ENCODE results near the gene KLHL6.

Gene KLHL6

GRCh38 chr3:183506674-183507320, 48.7 kb downstream of the KLHL6 start:
- no peak for DNase-seq (ENCODE audit: low read depth)

DNA sequence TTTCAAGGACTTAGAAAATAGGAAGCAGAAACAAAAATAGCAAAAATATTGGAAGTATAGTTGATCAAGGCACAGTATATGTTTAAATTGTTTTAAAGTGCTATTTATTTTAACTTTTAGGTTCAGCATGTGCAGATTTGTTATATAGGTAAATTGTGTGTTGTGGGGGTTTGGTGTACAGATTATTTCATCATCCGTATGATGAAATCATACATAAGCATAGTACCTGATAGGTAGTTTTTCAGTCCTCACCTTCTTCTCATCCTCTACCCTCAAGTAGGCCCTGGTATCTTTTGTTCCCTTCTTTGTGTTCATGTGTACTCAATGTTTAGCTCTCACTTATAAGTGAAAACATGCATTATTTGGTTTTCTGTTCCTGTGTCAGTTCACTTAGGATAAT, 50.9 kb downstream of the KLHL6 start:
- no peak for DNase-seq (ENCODE audit: low read depth)

DNA sequence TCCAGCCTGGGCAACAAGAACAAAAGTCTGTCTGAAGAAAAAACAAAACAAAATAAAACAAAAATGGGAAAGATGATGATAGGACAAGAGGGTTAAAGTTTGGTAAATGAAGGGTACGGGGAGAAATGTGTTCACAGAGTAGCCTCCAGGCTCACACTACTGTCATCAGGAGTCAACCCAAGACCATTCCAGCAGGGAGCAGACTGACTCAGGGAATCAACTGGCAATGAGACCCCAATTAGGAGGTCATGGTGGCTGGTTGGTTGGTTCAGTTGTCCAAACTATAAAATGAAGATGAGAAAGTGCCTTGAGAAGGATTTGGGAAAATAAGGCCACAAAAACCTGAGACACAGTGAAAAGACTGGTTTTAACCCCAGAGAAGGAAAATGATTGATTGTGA, 51.8 kb downstream of the KLHL6 start:
- DNase-seq (ENCODE audit: low read depth): no peak

- DNase-seq (ENCODE audit: low read depth): no peak
These were observed 53.0 kb downstream of the KLHL6 start for GRCh38 chr3:183502237-183503181.

GRCh38 chr3:183500981-183501704, 54.4 kb downstream of the KLHL6 start:
- no peak for DNase-seq (ENCODE audit: low read depth)

GRCh38 chr3:183500319-183500718, 55.2 kb downstream of the KLHL6 start:
- no peak for DNase-seq (ENCODE audit: low read depth)

- DNase-seq (ENCODE audit: low read depth): no peak
These were observed 56.9 kb downstream of the KLHL6 start for GRCh38 chr3:183498634-183499033.

DNA sequence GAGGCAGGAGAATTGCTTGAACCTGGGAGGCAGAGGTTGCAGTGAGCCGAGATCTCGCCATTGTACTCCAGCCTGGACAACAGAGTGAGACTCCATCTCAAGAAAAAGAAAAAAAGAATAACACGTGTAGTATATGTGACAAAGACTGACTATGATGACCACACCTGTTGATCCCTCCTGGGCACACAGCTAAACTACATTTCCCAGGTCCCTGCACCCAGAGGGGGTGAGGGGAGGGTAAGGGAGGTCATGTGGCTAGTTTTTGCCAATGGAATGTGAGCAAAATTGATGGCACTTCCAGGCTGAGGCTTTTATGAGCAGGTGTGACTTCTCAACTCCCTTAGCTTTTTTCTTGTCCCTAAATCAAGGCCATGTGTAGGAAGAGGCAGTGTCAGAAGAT, 58.2 kb downstream of the KLHL6 start:
- no peak for DNase-seq (ENCODE audit: low read depth)

GRCh38 chr3:183496311-183496710, 59.2 kb downstream of the KLHL6 start:
- DNase-seq (ENCODE audit: low read depth): no peak

DNA sequence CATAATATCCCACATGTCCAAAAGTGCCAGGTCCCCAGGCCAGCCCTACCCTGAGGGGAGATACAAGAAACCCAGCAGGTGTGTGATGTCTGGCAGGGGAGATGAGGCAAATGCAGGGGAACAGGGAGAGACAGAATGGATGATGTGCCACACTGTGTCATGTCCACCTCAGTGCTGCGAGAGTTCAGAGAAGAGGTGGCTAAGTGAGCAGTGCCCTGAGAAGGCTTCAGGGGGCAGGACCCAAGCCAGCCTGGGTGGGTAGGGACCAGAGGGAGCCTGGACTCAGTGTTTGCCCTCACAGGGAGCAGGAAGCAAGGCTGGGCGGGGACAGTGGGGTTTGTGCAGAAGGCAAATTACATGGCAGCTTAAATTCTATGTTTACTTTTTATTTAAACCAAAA, 61.2 kb downstream of the KLHL6 start:
- DNase-seq (ENCODE audit: low read depth): no peak

DNA sequence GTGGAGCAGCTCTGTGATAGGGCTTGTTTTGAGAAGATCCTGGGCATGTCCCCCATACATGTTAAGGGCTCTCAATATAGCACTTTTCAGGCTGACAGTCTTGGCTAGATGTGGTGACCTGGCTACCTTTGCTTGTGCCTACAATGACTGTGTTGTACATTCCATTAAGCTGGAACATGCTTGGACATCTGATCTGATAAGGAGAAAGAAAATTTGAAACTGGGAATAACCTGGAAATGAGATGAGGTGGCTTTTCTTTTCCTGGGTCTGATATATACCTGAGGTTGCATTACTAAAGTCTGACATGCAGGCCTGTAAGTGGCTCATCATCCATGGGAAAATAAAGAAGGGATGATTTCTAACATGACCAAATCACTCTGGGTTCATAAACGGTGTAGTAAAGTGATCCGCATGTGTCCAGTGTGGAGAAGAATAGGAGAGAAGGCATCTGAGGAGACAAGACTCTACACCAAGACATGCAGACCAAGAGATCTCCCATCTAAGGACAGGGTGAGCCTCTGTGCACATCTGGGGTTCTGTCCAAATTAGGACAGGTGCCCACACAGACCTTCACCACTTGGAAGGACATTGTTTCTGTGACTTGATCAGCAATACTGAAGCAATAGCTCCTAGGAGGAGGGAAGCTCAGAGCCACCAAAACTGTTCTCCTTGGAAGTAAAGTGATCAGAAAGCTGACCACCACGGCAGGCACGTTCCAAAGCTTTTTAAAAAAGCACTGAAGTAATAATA, 62.0 kb downstream of the KLHL6 start:
- DNase-seq (ENCODE audit: low read depth): no peak

- DNase-seq (ENCODE audit: low read depth): no peak
These were observed 62.7 kb downstream of the KLHL6 start for GRCh38 chr3:183492849-183493179.

DNA sequence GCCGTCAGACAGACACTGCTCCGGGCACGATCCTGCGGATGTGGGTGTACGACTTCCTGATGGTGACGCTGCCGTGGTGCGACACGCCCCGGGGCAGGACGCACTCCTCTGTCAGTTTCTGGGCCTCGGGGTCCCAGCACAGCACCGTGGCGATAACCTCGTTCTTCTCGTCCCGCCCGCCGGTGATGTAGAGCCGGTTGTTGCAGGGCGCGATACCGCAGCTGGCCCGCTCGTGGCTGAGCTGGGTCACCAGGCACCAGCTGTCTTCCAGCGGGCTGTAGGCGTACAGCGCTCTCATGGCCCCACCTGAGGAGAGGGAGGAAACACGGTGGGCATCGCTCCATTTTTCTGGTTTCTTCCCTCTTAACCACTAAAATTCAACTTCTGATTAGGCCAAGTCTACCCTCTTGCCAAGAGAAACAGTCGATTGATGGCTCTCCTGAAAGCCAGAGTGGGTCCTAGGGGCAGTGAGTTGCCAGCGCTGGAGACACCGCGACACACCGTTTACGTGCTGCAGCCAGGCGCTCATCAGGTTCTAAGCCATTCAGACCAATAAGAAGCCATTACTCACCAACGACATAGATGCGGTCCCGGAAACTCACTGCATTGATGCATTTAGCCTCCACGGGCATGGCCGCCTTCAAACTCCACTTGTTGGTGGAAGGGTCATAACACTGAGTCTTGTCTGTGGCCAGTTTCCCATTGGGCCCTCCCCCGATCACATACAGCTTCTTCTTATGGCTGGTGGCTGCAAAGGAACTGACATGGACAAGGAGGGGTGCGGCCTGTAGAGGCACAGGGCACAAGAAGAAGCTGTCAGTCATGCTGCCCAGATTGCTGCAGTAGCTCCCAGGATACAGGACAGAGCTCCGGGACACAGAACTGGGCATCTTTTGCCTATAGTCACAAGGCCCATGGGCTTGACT, 63.3 kb downstream of the KLHL6 start:
- DNase-seq (ENCODE audit: low read depth): no peak

- no peak for DNase-seq (ENCODE audit: low read depth)
These were observed 64.2 kb downstream of the KLHL6 start for GRCh38 chr3:183491109-183491922.

- DNase-seq (ENCODE audit: low read depth): no peak
These were observed 64.9 kb downstream of the KLHL6 start for GRCh38 chr3:183490653-183491052.

- DNase-seq (ENCODE audit: low read depth): no peak
These were observed 65.3 kb downstream of the KLHL6 start for GRCh38 chr3:183490211-183490601.

GRCh38 chr3:183489455-183490210, 65.9 kb downstream of the KLHL6 start:
- peak; percentile 22 for DNase-seq (ENCODE audit: low read depth)

DNA sequence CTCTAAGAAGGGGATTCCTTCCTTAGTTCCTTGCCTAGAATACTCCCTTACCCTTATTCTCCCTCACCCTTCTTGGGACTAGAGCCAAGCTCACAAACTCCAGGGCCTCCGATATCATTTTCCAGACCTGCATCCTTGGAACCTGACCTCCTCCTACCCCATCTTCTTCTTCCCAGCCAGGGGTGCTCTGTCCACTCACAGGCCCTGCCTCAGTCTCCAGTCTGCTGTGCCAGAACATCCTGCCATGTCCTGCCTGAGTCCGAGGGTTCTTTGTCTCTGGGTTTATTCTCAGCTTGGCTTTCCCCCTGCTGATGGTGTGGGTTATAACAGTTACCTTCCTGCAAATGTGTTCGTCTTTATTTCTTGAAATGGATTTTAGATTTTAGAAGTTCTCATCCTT, 67.2 kb downstream of the KLHL6 start:
- DNase-seq (ENCODE audit: low read depth): no peak

DNA sequence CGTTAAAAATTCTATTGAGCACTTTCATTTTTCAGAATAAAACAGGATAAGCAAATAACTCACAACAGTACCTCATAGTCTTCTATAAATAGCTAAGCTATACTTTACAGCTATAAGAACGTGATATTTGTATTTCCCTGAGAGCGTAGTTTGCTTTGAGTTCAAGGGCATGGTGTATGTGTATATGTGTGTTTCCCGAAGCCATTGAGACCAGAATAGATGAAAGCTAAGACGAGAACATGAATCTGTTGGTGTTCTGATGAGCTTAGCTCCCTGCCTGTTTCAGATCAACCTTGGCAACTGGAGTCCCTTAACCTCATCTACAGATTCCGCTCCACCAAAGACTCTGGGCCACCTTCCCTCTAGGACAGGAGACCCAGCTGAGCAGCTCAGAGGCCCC, 67.6 kb downstream of the KLHL6 start:
- DNase-seq (ENCODE audit: low read depth): no peak

- no peak for DNase-seq (ENCODE audit: low read depth)
These were observed 68.5 kb downstream of the KLHL6 start for GRCh38 chr3:183487016-183487415.
